ENCODE data around the gene ANO4.
A peak's percentile ranks its signal among the peaks of the same experiment; 100 is the strongest.

The ANO4 gene

GRCh38 chr12:100974341-100974740 lies 179.8 kb downstream of the ANO4 start:
- no peak for DNase-seq (ENCODE audit: low spot score)
- H3K36me3 ChIP-seq (replicated peaks in 1 of 2; ENCODE audit: control insufficient read depth in 2 of 2, insufficient read depth in 2 of 2, low read length in 2 of 2), result no peaks in the 10 kb centered on the region
- H3K14ac ChIP-seq (ENCODE audit: low read length), result no peak overlapping the region
- no peak overlapping the region for H3K4me3 ChIP-seq (ENCODE audit: low read length in 2 of 2)
- peak overlapping the region; percentile 29 for H2AFZ ChIP-seq (ENCODE audit: low read length)
- H2BK15ac ChIP-seq (ENCODE audit: low read length), result no peak overlapping the region
- H2BK120ac ChIP-seq (ENCODE audit: low read depth, low read length), result no peak overlapping the region
- no peak overlapping the region for H3K23ac ChIP-seq (ENCODE audit: low read depth, low read length, poor library complexity)
- H2AK5ac ChIP-seq (ENCODE audit: low read depth, low read length), result no peak overlapping the region
- H3K9me3 ChIP-seq (replicated peaks in 1 of 2; ENCODE audit: control insufficient read depth in 2 of 2, insufficient read depth in 1 of 2, low read depth in 1 of 2, low read length in 2 of 2), result no peaks in the 10 kb centered on the region
- no peak overlapping the region for H3K4me2 ChIP-seq (ENCODE audit: insufficient read depth, low read length, poor library complexity, severe bottlenecking)
- no peak overlapping the region for H3K27ac ChIP-seq (replicated peaks; ENCODE audit: low read length)
- no peaks in the 10 kb centered on the region for H3K27me3 ChIP-seq (ENCODE audit: control insufficient read depth in 3 of 3, insufficient read depth in 3 of 3, low read depth in 1 of 3, low read length in 3 of 3)
- no peaks in the 10 kb centered on the region for H3K79me1 ChIP-seq (ENCODE audit: low read depth, low read length)
- WGBS, 2 donors (ENCODE audit: extremely low coverage in 2 of 2, insufficient read length in 2 of 2, insufficient replicate concordance in 1 of 2), result no CpG with 5 or more reads among the region's 3 CpGs
- peaks cover 0 to 5% of the 10 kb centered on the region in 2 donors for H3K4me1 ChIP-seq (ENCODE audit: control insufficient read depth in 2 of 2, insufficient read depth in 1 of 2, low read depth in 1 of 2, low read length in 2 of 2)
- no peak overlapping the region for H4K8ac ChIP-seq (ENCODE audit: low read depth, low read length)
- H3K18ac ChIP-seq (ENCODE audit: low read length), result no peak overlapping the region
- no peak overlapping the region for H2BK12ac ChIP-seq (ENCODE audit: low read length)
- no peak overlapping the region for H4K91ac ChIP-seq (ENCODE audit: low read depth, low read length, poor library complexity)
- H2BK5ac ChIP-seq (ENCODE audit: low read length), result no peak overlapping the region
- H3K4ac ChIP-seq (ENCODE audit: low read length), result no peak overlapping the region
- H3K9ac ChIP-seq (ENCODE audit: low read depth, low read length, poor library complexity), result no peak overlapping the region

- no peak overlapping the region for H4K8ac ChIP-seq (ENCODE audit: low read depth, low read length)
- no peak overlapping the region for H3K4me3 ChIP-seq (ENCODE audit: low read length in 2 of 2)
- WGBS, 2 donors (ENCODE audit: extremely low coverage in 2 of 2, insufficient read length in 2 of 2, insufficient replicate concordance in 1 of 2), result no CpG with 5 or more reads among the region's 9 CpGs
- H3K9me3 ChIP-seq (replicated peaks in 1 of 2; ENCODE audit: control insufficient read depth in 2 of 2, insufficient read depth in 1 of 2, low read depth in 1 of 2, low read length in 2 of 2), result no peaks in the 10 kb centered on the region
- no peak overlapping the region for H3K23ac ChIP-seq (ENCODE audit: low read depth, low read length, poor library complexity)
- H3K4me1 ChIP-seq (ENCODE audit: control insufficient read depth in 2 of 2, insufficient read depth in 1 of 2, low read depth in 1 of 2, low read length in 2 of 2), result peaks cover 0 to 5% of the 10 kb centered on the region in 2 donors
- H3K9ac ChIP-seq (ENCODE audit: low read depth, low read length, poor library complexity), result no peak overlapping the region
- H2AFZ ChIP-seq (ENCODE audit: low read length), result peak overlapping the region; percentile 29
- no peak overlapping the region for H3K4ac ChIP-seq (ENCODE audit: low read length)
- no peak overlapping the region for H2AK5ac ChIP-seq (ENCODE audit: low read depth, low read length)
- no peak overlapping the region for H2BK15ac ChIP-seq (ENCODE audit: low read length)
- no peak overlapping the region for H2BK12ac ChIP-seq (ENCODE audit: low read length)
- no peak overlapping the region for H3K18ac ChIP-seq (ENCODE audit: low read length)
- H2BK5ac ChIP-seq (ENCODE audit: low read length), result no peak overlapping the region
- H3K14ac ChIP-seq (ENCODE audit: low read length), result peak overlapping the region; percentile 21
- no peak for DNase-seq (ENCODE audit: low spot score)
- H3K4me2 ChIP-seq (ENCODE audit: insufficient read depth, low read length, poor library complexity, severe bottlenecking), result no peak overlapping the region
- H3K79me1 ChIP-seq (ENCODE audit: low read depth, low read length), result no peaks in the 10 kb centered on the region
- H4K91ac ChIP-seq (ENCODE audit: low read depth, low read length, poor library complexity), result no peak overlapping the region
- H3K27ac ChIP-seq (replicated peaks; ENCODE audit: low read length), result no peak overlapping the region
- no peak overlapping the region for H2BK120ac ChIP-seq (ENCODE audit: low read depth, low read length)
- H3K36me3 ChIP-seq (replicated peaks in 1 of 2; ENCODE audit: control insufficient read depth in 2 of 2, insufficient read depth in 2 of 2, low read length in 2 of 2), result no peaks in the 10 kb centered on the region
- no peaks in the 10 kb centered on the region for H3K27me3 ChIP-seq (ENCODE audit: control insufficient read depth in 3 of 3, insufficient read depth in 3 of 3, low read depth in 1 of 3, low read length in 3 of 3)
These were observed 180.2 kb downstream of the ANO4 start for GRCh38 chr12:100974747-100975146.

GRCh38 chr12:100976735-100977134 lies 182.2 kb downstream of the ANO4 start:
- no peak overlapping the region for H3K4me2 ChIP-seq (ENCODE audit: insufficient read depth, low read length, poor library complexity, severe bottlenecking)
- H2BK120ac ChIP-seq (ENCODE audit: low read depth, low read length), result no peak overlapping the region
- H3K4ac ChIP-seq (ENCODE audit: low read length), result no peak overlapping the region
- H2BK12ac ChIP-seq (ENCODE audit: low read length), result no peak overlapping the region
- no peak overlapping the region for H2AK5ac ChIP-seq (ENCODE audit: low read depth, low read length)
- H3K79me1 ChIP-seq (ENCODE audit: low read depth, low read length), result no peaks in the 10 kb centered on the region
- no peaks in the 10 kb centered on the region for H3K27me3 ChIP-seq (ENCODE audit: control insufficient read depth in 3 of 3, insufficient read depth in 3 of 3, low read depth in 1 of 3, low read length in 3 of 3)
- no peak for DNase-seq (ENCODE audit: low spot score)
- H3K4me3 ChIP-seq (ENCODE audit: low read length in 2 of 2), result no peak overlapping the region
- H4K91ac ChIP-seq (ENCODE audit: low read depth, low read length, poor library complexity), result no peak overlapping the region
- no peaks in the 10 kb centered on the region for H3K4me1 ChIP-seq (ENCODE audit: control insufficient read depth in 2 of 2, insufficient read depth in 1 of 2, low read depth in 1 of 2, low read length in 2 of 2)
- H3K36me3 ChIP-seq (replicated peaks in 1 of 2; ENCODE audit: control insufficient read depth in 2 of 2, insufficient read depth in 2 of 2, low read length in 2 of 2), result no peaks in the 10 kb centered on the region
- H3K18ac ChIP-seq (ENCODE audit: low read length), result no peak overlapping the region
- no peak overlapping the region for H3K27ac ChIP-seq (replicated peaks; ENCODE audit: low read length)
- WGBS, 2 donors (ENCODE audit: extremely low coverage in 2 of 2, insufficient read length in 2 of 2, insufficient replicate concordance in 1 of 2), result no CpG with 5 or more reads among the region's 1 CpG
- H2BK5ac ChIP-seq (ENCODE audit: low read length), result no peak overlapping the region
- no peak overlapping the region for H3K9ac ChIP-seq (ENCODE audit: low read depth, low read length, poor library complexity)
- no peak overlapping the region for H3K23ac ChIP-seq (ENCODE audit: low read depth, low read length, poor library complexity)
- H4K8ac ChIP-seq (ENCODE audit: low read depth, low read length), result no peak overlapping the region
- no peaks in the 10 kb centered on the region for H3K9me3 ChIP-seq (replicated peaks in 1 of 2; ENCODE audit: control insufficient read depth in 2 of 2, insufficient read depth in 1 of 2, low read depth in 1 of 2, low read length in 2 of 2)
- no peak overlapping the region for H2BK15ac ChIP-seq (ENCODE audit: low read length)
- no peak overlapping the region for H3K14ac ChIP-seq (ENCODE audit: low read length)
- H2AFZ ChIP-seq (ENCODE audit: low read length), result no peak overlapping the region

GRCh38 chr12:100980856-100981255 lies 186.3 kb downstream of the ANO4 start:
- Histone ChIP-seq H2AK5ac (ENCODE audit: low read depth, low read length) (no peak overlapping the region), H3K18ac (ENCODE audit: low read length) (no peak overlapping the region), H2BK120ac (ENCODE audit: low read depth, low read length) (no peak overlapping the region), H3K27me3 (ENCODE audit: control insufficient read depth in 3 of 3, insufficient read depth in 3 of 3, low read depth in 1 of 3, low read length in 3 of 3) (no peaks in the 10 kb centered on the region), H3K14ac (ENCODE audit: low read length) (no peak overlapping the region), H3K79me1 (ENCODE audit: low read depth, low read length) (no peaks in the 10 kb centered on the region), H4K91ac (ENCODE audit: low read depth, low read length, poor library complexity) (no peak overlapping the region), H3K4me1 (ENCODE audit: control insufficient read depth in 2 of 2, insufficient read depth in 1 of 2, low read depth in 1 of 2, low read length in 2 of 2) (no peaks in the 10 kb centered on the region), H3K9ac (ENCODE audit: low read depth, low read length, poor library complexity) (no peak overlapping the region), H3K36me3 (replicated peaks in 1 of 2; ENCODE audit: control insufficient read depth in 2 of 2, insufficient read depth in 2 of 2, low read length in 2 of 2) (no peaks in the 10 kb centered on the region), H3K4ac (ENCODE audit: low read length) (no peak overlapping the region), H3K27ac (replicated peaks; ENCODE audit: low read length) (no peak overlapping the region), H3K23ac (ENCODE audit: low read depth, low read length, poor library complexity) (no peak overlapping the region), H3K9me3 (replicated peaks in 1 of 2; ENCODE audit: control insufficient read depth in 2 of 2, insufficient read depth in 1 of 2, low read depth in 1 of 2, low read length in 2 of 2) (no peaks in the 10 kb centered on the region), H4K8ac (ENCODE audit: low read depth, low read length) (no peak overlapping the region), H2AFZ (ENCODE audit: low read length) (no peak overlapping the region), H2BK5ac (ENCODE audit: low read length) (no peak overlapping the region), H3K4me2 (ENCODE audit: insufficient read depth, low read length, poor library complexity, severe bottlenecking) (no peak overlapping the region), H2BK15ac (ENCODE audit: low read length) (no peak overlapping the region), H2BK12ac (ENCODE audit: low read length) (no peak overlapping the region), H3K4me3 (ENCODE audit: low read length in 2 of 2) (no peak overlapping the region)
- DNase-seq (ENCODE audit: low spot score), result no peak
- no CpG with 5 or more reads among the region's 1 CpG for WGBS, 2 donors (ENCODE audit: extremely low coverage in 2 of 2, insufficient read length in 2 of 2, insufficient replicate concordance in 1 of 2)
